GM23338 (cell line): ENCODE measurements around the gene RPL10A. TPM values are rescaled to one million over a fixed set of nuclear protein-coding genes. Genes with fewer than 3 reads are reported as not detected.
A peak's percentile ranks its signal among the peaks of the same experiment; 100 is the strongest.

Source experiments
- ATAC-seq: fragments of 200-7000 bp; cut with Tn5 transposase; 3 replicates; pipeline ENCODE4 v1.9.1; 2020
- DNase-seq: peaks from one replicate; pipeline ENCODE4 v3.0.0-alpha.2; 2015; ENCODE audit warnings: low spot score
- H2AFZ ChIP-seq: fragments of 200-600 bp; sonication (generic); 2 replicates; pipeline ENCODE4 v1.8.0; 2016; ENCODE audit warnings: antibody characterized with exemption, mild to moderate bottlenecking, moderate library complexity
- H3F3A ChIP-seq: fragments of 200-600 bp; sonication (generic); replicated peaks from 2 replicates; pipeline ENCODE4 v1.8.0; 2017; ENCODE audit warnings: antibody characterized with exemption, mixed run types, low read depth
- H3K27ac ChIP-seq: fragments of 200-600 bp; sonication (generic); 2 replicates; pipeline ENCODE4 v1.6.1; 2016; ENCODE audit warnings: low read depth
- H3K27me3 ChIP-seq: fragments of 200-600 bp; sonication (generic); 2 replicates; pipeline ENCODE4 v1.8.0; 2016; ENCODE audit warnings: mild to moderate bottlenecking, mixed run types, moderate library complexity; ENCODE audit not compliant: insufficient read depth
- H3K36me3 ChIP-seq: fragments of 200-600 bp; sonication (generic); 2 replicates; pipeline ENCODE4 v1.8.0; 2016; ENCODE audit warnings: mild to moderate bottlenecking; ENCODE audit not compliant: insufficient read depth
- H3K4me1 ChIP-seq: fragments of 200-600 bp; sonication (generic); 2 replicates; pipeline ENCODE4 v1.8.0; 2016; ENCODE audit warnings: mild to moderate bottlenecking, moderate library complexity; ENCODE audit not compliant: insufficient read depth
- H3K4me2 ChIP-seq: fragments of 200-600 bp; sonication (generic); 2 replicates; pipeline ENCODE4 v1.7.1; 2017; ENCODE audit warnings: mixed run types
- H3K4me3 ChIP-seq: fragments of 200-600 bp; sonication (generic); 2 replicates; pipeline ENCODE4 v1.6.1; 2016; ENCODE audit warnings: mixed run types
- H3K79me2 ChIP-seq: fragments of 200-600 bp; sonication (generic); replicated peaks from 2 replicates; pipeline ENCODE4 v1.8.0; 2017; ENCODE audit warnings: mild to moderate bottlenecking; ENCODE audit not compliant: insufficient read depth
- H3K9me2 ChIP-seq: fragments of 200-600 bp; sonication (generic); 2 replicates; pipeline ENCODE4 v1.8.0; 2017; ENCODE audit not compliant: insufficient read depth
- H4K20me1 ChIP-seq: fragments of 200-600 bp; sonication (generic); replicated peaks from 2 replicates; pipeline ENCODE4 v1.8.0; 2017; ENCODE audit warnings: mild to moderate bottlenecking; ENCODE audit not compliant: insufficient read depth
- H3K27ac Mint-ChIP-seq: 2 replicates; pipeline ENCODE4 v1.8.0; 2020; ENCODE audit warnings: inconsistent platforms, mild to moderate bottlenecking, moderate library complexity, mixed read lengths
- H3K27me3 Mint-ChIP-seq: 3 replicates; pipeline ENCODE4 v1.8.0; 2022; ENCODE audit warnings: low read depth, mild to moderate bottlenecking, moderate library complexity, mixed read lengths, inconsistent platforms; ENCODE audit not compliant: insufficient read depth, poor library complexity
- H3K36me3 Mint-ChIP-seq: 3 replicates; pipeline ENCODE4 v1.8.0; 2021; ENCODE audit warnings: low read depth, mild to moderate bottlenecking, inconsistent platforms, moderate library complexity, mixed read lengths
- H3K4me1 Mint-ChIP-seq: 3 replicates; pipeline ENCODE4 v1.8.0; 2020; ENCODE audit warnings: mild to moderate bottlenecking, inconsistent platforms, mixed read lengths
- H3K4me3 Mint-ChIP-seq: 3 replicates; pipeline ENCODE4 v1.8.0; 2021; ENCODE audit warnings: moderate library complexity, mild to moderate bottlenecking, inconsistent platforms, mixed read lengths
- H3K9me3 Mint-ChIP-seq: 3 replicates; pipeline ENCODE4 v1.8.0; 2020; ENCODE audit warnings: moderate library complexity, mild to moderate bottlenecking, inconsistent platforms, mixed read lengths
- CREB1 ChIP-seq: fragments of 250-450 bp; sonication (Bioruptor Pico); IDR thresholded peaks from 2 replicates; pipeline ENCODE4 v1.5.0; 2020; ENCODE audit warnings: low read depth, mild to moderate bottlenecking, moderate library complexity
- CTCF ChIP-seq, 2 experiments: fragments of 200-600 bp in 1 of 2; sonication (generic) in 1 of 2; conservative IDR thresholded peaks; 2 replicates each; pipeline versions ENCODE4 v1.5.1 to v1.6.1; 2016 to 2017; ENCODE audit warnings: antibody characterized with exemption in 2 of 2, low read depth in 2 of 2, mild to moderate bottlenecking in 2 of 2, moderate library complexity in 1 of 2
- EZH2 ChIP-seq: fragments of 200-600 bp; sonication (generic); IDR thresholded peaks from one replicate; pipeline ENCODE4 v1.8.0; 2017; ENCODE audit warnings: antibody characterized with exemption, mild to moderate bottlenecking, low read depth; ENCODE audit not compliant: unreplicated experiment
- EZH2phosphoT487 ChIP-seq: fragments of 200-600 bp; sonication (generic); IDR thresholded peaks from one replicate; pipeline ENCODE4 v1.8.1; 2018; ENCODE audit warnings: antibody characterized with exemption; ENCODE audit not compliant: unreplicated experiment
- POLR2AphosphoS5 ChIP-seq: IDR thresholded peaks from 2 replicates; pipeline ENCODE4 v1.6.1; 2016; ENCODE audit warnings: antibody characterized with exemption, low read depth
- REST ChIP-seq: IDR thresholded peaks from one replicate; pipeline ENCODE4 v1.6.1; 2018; ENCODE audit warnings: antibody characterized with exemption; ENCODE audit not compliant: unreplicated experiment
- ZNF114 ChIP-seq: fragments of 250-450 bp; sonication (Bioruptor Pico); IDR thresholded peaks from 2 replicates; pipeline ENCODE4 v1.5.0; 2020; ENCODE audit warnings: mild to moderate bottlenecking, moderate library complexity
- ZNF331 ChIP-seq: fragments of 250-450 bp; sonication (Bioruptor Pico); IDR thresholded peaks from 2 replicates; pipeline ENCODE4 v1.5.0; 2020; ENCODE audit warnings: low read depth, mild to moderate bottlenecking, moderate library complexity
- ZNF462 ChIP-seq: fragments of 250-450 bp; sonication (Bioruptor Pico); IDR thresholded peaks from 2 replicates; pipeline ENCODE4 v1.5.0; 2020; ENCODE audit warnings: mild to moderate bottlenecking, moderate library complexity
- polyA plus RNA-seq: library from polyadenylated mRNA; unstranded; fragments of >200 nt; fragmentation: Nextera tagmentation; extraction: Ambion mirVana; gene quantifications from 2 replicates; pipeline ENCODE4 v1.2.1, GENCODE V29; 2016
- total RNA-seq: library from RNA; depleted of rRNA; stranded (reverse); fragments of >200 nt; shearing (Covaris generic); gene quantifications from 2 replicates; pipeline ENCODE4 v1.2.3, GENCODE V29; 2014

Gene RPL10A
- total and polyA plus RNA-seq, 2 experiments from 2014 or later = 730 to 1,297 TPM

- H3K9me3 Mint-ChIP-seq = no peaks in the 10 kb centered on the region; the same call in 2 of the 3 replicates
- no peak for TF ChIP-seq ZNF114 (CRISPR knock-in tag)
- TF ChIP-seq EZH2phosphoT487 = no peak
- no peak for TF ChIP-seq ZNF331
- no peak for TF ChIP-seq EZH2
- no peak for TF ChIP-seq CTCF (conservative IDR thresholded peaks at IDR 0.05; ENCODE audit: low read depth in 2 of 2)
- Histone ChIP-seq H3K4me3 (no peak overlapping the region), H3K4me2 (no peak overlapping the region), H3K36me3 (0 out of 2 replicates have a peak, but pooled peaks cover 6% of the 10 kb centered on the region), H2AFZ (no peak overlapping the region), H3F3A (peaks cover 14% of the 10 kb centered on the region), H3K27me3 (no peaks in the 10 kb centered on the region), H4K20me1 (0 out of 2 replicates have a peak, but pooled peaks cover 3% of the 10 kb centered on the region), H3K27ac (no peak overlapping the region), H3K4me1 (peaks cover 34% of the 10 kb centered on the region), H3K79me2 (peaks cover 17% of the 10 kb centered on the region), H3K9me2 (no peaks in the 10 kb centered on the region)
- peaks cover 19% of the 10 kb centered on the region for H3K27me3 Mint-ChIP-seq
- peaks cover 33% of the 10 kb centered on the region for H3K4me1 Mint-ChIP-seq
- ATAC-seq (no peak), DNase-seq (no peak)
- H3K36me3 Mint-ChIP-seq = peaks cover 26% of the 10 kb centered on the region
- no peak overlapping the region for H3K4me3 Mint-ChIP-seq
- 0 out of 2 replicates have a peak overlapping the region, but pooled peaks have one; percentile 55 for H3K27ac Mint-ChIP-seq
Observed at GRCh38 chr6:35483062-35483461, 14.9 kb downstream of the RPL10A start.

- no peak overlapping the region for H3K4me3 ChIP-seq
- peaks cover 38% of the 10 kb centered on the region for H3K4me1 ChIP-seq
- H3K4me3 Mint-ChIP-seq = no peak overlapping the region
- H3K9me3 Mint-ChIP-seq = no peaks in the 10 kb centered on the region; the same call in 2 of the 3 replicates
- peaks cover 22% of the 10 kb centered on the region for H3K36me3 Mint-ChIP-seq
- 0 out of 2 replicates have a peak, but pooled peaks cover 6% of the 10 kb centered on the region for H3K36me3 ChIP-seq
- H3K27ac Mint-ChIP-seq = 0 out of 2 replicates have a peak overlapping the region, but pooled peaks have one; percentile 55
- peaks cover 37% of the 10 kb centered on the region for H3K4me1 Mint-ChIP-seq
- H3K27ac ChIP-seq = no peak overlapping the region
- H3F3A ChIP-seq = peaks cover 17% of the 10 kb centered on the region
- no peak for ATAC-seq
- no peak overlapping the region for H3K4me2 ChIP-seq
- H4K20me1 ChIP-seq = 0 out of 2 replicates have a peak, but pooled peaks cover 3% of the 10 kb centered on the region
- no peak overlapping the region for H2AFZ ChIP-seq
- H3K9me2 ChIP-seq = no peaks in the 10 kb centered on the region
- H3K27me3 Mint-ChIP-seq = peaks cover 19% of the 10 kb centered on the region
- no peak for DNase-seq
- no peaks in the 10 kb centered on the region for H3K27me3 ChIP-seq
- H3K79me2 ChIP-seq = peaks cover 21% of the 10 kb centered on the region
- no peak for TF ChIP-seq EZH2phosphoT487
- TF ChIP-seq ZNF462 (CRISPR knock-in tag) = no peak
- no peak for TF ChIP-seq ZNF331
- no peak for TF ChIP-seq EZH2
- no peak for TF ChIP-seq CREB1
- no peak for TF ChIP-seq REST
- TF ChIP-seq POLR2AphosphoS5 = no peak
Observed at GRCh38 chr6:35483490-35483889, 15.3 kb downstream of the RPL10A start.
